HG02623 (cell line): ENCODE data around the gene HIF1A.
"Not testable (repeated sequence)": the region's sequence is repeated elsewhere in the genome, so short reads cannot be mapped to it uniquely, and the experiment has no call there.

ENCODE experiments used
- ATAC-seq: cut with Tn5 transposase; IDR thresholded peaks from one replicate; pipeline ENCODE4 v1.9.1; 2021; ENCODE audit warnings: moderate library complexity; ENCODE audit not compliant: unreplicated experiment

HIF1A gene

DNA sequence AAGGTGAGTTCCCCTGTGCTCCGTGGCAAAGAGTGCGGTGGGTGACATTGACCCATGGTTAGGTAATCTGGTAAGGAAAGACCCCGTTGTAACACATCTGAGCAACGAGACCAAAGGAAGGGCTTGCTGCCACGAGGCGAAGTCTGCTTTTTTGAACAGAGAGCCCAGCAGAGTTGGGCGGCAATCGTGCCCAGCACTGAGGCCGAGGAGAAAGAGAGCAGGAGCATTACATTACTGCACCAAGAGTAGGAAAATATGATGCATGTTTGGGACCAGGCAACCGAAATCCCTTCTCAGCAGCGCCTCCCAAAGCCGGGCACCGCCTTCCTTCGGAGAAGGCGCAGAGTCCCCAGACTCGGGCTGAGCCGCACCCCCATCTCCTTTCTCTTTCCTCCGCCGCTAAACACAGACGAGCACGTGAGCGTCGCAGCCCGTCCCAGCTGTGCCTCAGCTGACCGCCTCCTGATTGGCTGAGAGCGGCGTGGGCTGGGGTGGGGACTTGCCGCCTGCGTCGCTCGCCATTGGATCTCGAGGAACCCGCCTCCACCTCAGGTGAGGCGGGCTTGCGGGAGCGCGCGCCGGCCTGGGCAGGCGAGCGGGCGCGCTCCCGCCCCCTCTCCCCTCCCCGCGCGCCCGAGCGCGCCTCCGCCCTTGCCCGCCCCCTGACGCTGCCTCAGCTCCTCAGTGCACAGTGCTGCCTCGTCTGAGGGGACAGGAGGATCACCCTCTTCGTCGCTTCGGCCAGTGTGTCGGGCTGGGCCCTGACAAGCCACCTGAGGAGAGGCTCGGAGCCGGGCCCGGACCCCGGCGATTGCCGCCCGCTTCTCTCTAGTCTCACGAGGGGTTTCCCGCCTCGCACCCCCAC lies at the start of gene HIF1A:
TSS of gene HIF1A (plus strand) at position 684 of the 865 bp plus-strand sequence. CDS start 292 bp downstream, outside the sequence.
- ATAC-seq, result peak; percentile 91

DNA sequence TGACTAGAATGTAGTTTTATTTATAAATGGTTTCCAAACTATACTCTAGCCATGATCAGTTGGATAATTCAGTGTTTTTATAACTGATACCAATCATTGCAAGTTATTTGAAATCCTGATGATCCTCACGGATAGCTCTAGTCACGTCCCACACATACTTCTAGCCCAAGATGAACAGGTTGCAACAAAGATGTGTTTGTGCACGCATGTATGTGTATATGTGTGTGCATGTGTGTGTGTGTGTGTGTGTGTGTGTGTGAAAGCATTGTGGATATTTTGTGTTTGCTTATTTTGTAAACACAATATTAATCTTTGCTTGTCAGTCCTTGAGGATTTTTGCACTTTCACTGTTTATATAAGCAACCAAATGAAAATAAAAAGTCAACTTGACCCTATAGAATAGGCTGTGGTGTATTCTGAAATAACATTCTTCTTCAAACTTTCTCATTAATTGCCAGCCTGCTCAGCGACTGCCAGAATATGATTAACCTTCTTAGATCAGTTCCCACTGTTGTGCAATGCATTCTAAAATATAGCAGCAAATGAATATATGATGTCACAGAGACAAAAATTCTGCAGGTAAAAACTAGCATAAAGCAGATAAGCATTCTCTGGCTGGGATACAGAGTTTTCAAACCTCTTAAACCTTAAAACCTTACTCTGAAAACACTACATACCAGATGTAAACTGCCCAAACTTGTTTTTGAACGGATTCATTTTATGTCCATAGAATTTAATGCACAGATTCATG lies 48.8 kb upstream of the HIF1A start:
- ATAC-seq, result no peak

DNA sequence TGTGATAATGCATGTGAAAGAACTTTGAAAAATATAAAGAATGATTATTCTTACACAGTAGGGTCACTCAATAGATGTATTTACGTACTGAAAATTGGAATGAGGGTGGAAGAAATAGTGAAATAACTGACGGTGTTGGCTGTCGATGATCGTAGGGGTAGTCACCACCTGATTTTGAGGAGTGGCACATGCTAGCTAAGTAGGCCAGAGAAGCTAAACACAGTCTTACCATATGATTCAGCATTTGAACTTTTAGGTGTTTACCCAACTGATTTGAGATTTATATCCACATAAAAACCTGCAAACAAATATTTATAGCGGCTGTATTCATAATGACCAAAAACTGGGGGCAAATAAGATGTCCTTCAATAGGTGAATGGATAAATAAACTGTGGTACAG lies 47.6 kb upstream of the HIF1A start:
- no peak for ATAC-seq

DNA sequence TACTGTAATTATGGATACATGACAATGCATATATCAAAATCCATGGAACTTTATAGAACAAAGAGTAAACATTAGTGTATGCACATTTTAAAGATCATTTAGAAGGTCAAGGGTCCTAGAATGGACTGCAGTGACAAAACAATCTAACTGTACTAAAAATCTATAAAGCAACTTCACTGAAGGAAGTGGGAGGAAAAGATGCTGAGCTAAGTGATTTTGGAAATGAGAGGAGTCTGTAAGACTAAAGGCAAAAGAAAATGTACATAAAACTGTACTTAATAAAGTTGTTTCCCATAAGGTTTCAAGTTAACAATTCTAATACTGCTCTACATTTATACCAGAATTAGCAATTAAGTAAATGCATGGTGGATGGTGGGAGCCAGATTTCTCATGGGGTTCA lies 46.9 kb upstream of the HIF1A start:
- ATAC-seq, result no peak

DNA sequence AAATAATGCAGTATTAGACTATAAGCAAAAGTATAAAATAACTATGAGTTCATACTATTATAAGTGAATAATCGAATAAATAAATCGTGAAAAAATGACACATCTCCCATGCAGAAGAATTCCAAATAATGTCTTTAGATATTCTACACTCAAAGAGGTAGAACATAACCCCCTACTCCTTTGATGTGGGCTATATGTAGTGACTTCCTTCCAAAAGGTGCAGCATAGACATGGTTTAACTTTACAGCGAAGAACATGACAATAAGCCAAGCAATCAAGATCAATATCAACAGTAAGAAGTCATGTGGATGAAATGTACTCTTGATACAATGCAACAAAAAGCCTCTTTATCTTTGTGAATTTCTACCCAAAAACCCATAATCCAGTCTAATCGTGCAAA lies 46.0 kb upstream of the HIF1A start:
- no peak for ATAC-seq

DNA sequence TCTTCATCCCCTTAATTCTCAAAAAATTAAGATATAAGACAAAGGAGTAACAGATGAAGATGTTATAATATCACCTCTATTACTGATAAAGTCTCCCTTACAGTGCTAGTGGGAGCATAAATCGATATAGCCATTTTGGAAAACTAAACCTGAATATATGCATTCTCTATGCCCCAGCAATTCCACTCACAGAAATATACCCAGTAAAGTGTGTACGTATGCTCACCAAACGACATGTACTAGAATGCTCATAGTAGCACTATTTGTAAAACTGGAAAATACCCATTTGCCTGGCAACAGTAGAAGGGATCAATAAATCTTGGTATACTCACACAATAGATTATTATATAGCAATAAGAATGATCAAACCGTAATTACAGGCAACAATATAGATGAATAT lies 44.0 kb upstream of the HIF1A start:
- no peak for ATAC-seq

DNA sequence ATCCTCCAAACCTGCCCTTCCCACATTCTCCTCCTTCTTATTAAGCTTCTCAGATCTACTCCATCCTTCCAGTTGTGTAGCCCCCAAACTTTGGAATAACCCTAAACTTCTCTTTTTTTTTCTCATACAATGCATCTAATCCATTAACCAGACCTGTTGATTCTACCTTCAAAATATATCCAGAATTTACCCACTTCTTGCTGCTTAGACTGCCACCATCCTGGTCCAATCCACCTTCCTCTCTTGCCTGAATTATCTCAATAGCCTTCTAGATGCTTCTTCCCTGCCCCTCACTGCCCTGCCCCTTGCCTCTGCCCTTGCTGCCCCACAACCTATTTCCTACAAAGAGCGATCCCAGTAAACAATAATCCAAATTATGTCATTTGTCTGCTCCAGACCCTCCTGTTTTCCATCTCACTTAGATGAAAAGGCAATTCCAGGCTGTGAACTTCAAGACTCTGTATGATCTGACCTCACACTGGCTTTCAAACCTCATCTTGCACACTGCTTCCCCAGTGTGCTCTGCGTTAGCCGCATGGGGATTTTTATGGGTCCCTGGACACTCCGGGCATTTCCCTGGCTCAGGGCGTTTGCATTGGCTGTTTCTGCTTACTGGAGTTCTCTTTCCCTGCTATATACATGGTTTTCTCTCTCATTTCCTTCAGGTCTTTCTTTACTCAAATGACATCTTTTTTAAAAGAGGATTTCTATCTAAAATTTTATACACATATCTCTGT lies 42.6 kb upstream of the HIF1A start:
- ATAC-seq, result no peak

DNA sequence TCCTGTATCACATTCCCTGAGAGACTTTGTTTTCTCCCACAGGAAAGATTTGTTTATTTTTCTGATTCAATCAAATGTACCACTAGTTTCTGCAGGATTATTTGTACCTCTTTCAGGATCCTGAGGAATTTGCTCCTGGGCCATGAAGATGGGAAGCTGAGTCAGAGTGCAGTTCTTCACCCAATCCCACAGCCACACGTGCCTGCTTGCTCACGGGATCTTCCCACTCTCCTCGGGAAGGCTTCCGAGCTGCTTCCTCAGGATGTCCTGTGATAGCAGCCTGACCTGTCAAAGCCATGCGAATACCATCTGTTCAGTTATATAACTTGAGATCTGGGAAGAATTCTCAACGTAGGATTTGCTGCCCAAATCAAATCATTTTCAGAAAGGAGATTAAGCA lies 41.8 kb upstream of the HIF1A start:
- no peak for ATAC-seq

DNA sequence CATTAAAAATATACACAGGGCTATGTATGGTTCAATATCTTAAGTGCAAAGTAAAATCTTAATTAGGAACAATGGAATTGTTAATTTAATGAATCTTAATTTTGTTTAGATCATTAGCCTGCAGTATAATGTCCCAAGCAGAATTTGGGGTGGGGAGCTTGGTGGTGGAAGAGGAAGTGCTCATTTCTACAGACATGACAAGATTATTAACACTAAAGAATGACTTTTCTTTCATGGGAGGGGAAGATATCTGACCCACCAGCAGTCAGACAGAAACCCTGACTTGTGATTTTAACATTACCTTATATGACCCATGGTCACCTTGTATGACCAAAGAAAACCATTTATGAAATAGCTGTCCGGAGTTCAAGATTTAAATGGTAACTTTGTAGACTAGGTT lies 41.3 kb upstream of the HIF1A start:
- ATAC-seq, result no peak

DNA sequence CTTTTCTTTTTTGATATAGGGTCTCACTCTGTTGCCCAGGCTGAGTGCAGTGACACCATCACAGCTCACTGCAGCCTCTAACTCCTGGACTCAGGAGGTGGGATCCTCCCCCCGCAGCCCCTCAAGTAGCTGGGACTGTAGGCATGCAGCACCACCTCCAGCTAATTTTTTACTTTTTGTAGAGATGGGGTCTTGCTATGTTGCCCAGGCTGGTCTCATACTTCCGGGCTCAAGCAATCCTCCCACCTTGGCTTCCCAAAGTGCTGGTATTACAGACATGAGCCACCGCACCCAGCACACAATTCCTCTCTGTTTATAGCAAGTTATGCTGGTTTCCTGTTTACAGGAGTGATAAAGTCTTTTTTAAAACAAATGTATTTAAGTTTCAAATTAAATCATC lies 39.5 kb upstream of the HIF1A start:
- no peak for ATAC-seq

DNA sequence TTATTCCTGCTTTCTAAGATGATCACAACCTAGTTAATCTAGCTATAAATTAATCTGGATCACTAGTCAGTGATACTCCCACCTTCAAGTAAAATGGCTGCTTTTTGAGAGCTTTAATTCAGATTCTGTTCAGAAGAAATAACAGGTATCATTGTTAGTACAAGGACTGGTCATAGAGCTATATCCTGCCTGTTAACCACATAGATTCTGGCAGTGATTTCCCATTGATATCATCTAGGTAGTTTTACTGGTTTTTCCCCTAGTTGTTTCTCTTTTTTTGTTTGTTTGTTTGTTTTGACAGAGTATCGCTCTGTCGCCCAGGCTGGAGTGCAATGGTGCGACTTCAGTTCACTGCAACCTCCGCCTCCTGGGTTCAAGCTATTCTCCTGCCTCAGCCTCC lies 39.0 kb upstream of the HIF1A start:
- no peak for ATAC-seq

DNA sequence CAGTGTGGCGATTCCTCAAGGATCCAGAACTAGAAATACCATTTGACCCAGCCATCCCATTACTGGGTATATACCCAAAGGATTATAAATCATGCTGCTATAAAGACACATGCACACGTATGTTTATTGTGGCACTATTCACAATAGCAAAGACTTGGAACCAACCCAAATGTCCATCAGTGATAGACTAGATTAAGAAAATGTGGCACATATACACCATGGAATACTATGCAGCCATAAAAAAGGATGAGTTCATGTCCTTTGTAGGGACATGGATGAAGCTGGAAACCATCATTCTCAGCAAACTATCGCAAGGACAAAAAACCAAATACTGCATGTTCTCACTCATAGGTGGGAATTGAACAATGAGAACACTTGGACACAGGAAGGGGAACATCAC lies 37.2 kb upstream of the HIF1A start:
- not testable (repeated sequence) for ATAC-seq

DNA sequence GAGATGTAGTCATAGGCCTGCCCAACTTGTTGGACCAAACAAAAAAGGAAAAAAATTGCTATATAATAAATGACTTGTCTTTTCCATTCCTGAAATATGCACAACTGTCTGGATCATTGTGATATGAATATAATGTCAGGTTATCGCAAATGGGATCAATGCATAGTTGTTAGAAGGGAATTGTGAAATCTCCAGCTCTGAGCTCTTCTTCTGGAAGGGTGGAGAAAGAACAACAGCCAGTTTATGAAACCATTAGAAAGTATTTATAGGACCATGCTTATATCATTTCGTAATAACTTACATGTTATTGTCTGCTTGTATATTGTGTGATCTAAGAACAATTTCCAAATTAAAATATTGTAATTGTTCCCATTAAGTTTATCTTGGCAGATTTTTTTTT lies 35.7 kb upstream of the HIF1A start:
- no peak for ATAC-seq

DNA sequence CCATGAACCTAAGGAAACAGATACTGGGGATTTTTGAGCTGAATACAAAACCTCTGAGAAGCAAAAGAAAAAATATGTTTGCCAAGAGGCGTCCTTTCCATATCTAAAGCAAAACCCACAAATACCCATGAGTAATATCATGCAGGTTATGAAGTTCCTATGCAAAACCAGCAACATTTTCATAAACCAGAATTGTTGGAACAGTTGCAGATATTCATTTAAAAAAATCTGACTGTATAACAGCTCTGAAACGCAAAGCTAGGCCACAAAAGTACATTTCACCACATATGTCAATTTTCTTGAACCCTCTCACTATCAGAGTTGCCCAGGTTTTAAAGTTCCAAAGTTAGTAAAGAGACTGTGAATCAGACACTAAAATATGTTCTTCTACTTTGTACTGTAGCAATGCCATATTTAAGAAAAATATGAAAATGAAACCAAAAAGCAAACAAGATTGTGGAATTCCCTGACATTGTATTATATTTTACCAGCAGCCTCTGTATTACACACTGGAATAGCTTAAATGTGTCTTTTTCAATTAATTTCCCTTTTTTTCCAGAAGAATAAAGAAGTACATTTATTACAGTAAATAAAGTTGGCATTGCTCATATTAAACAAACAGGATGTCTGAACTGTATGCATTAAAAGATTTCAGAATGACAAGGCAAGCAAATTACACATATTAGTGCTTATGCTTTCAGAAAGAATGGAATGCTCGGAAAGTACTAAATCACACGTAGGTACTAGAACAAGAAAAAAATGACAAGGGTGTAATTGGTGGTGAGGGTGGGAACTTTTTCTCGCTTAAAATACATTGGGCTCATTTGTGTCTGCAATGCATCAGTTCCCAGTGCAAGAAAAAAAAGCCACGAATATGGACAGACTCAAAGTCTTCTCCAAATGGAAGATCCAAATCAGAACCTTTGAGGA lies 33.6 kb upstream of the HIF1A start:
- peak; percentile 33 for ATAC-seq

DNA sequence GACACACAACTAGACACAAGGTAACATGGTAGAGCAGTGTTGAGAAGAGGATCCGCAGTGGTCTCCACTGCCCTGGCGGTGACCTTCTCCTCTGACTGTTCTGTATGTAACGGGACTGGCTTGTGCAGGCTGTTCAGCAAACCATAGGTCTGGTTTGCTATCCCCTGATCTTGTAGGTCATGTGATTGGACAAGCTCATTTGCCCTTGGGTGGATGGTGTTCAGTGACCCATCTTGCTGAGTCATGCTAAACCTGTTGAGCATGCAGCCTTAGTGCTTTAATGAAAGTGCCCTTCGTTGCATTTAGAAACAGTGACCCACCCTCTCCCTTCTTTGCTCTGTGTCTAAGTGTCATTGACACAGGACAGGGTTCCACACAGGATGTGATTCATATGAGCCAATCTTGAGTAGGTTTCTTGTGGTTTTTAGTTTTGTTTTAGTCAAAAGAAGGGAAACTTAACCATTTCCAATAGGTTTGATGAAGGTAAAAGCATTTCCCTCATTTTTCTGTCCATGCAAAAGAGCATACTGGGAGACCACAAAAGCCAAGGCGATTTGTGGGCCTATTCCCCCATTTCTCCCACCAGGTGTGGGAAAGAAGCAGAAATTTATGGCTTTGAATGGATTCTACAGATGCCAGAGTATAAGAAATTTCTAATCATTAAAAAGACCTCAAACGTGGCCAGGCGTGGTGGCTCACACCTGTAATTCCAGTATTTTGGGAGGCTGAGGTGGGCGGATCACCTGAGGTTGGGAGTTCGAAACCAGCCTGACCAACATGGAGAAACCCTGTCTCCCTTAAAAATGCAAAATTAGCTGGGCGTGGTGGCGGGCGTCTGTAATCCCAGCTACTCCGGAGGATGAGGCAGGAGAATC lies 32.6 kb upstream of the HIF1A start:
- peak; percentile 77 for ATAC-seq

DNA sequence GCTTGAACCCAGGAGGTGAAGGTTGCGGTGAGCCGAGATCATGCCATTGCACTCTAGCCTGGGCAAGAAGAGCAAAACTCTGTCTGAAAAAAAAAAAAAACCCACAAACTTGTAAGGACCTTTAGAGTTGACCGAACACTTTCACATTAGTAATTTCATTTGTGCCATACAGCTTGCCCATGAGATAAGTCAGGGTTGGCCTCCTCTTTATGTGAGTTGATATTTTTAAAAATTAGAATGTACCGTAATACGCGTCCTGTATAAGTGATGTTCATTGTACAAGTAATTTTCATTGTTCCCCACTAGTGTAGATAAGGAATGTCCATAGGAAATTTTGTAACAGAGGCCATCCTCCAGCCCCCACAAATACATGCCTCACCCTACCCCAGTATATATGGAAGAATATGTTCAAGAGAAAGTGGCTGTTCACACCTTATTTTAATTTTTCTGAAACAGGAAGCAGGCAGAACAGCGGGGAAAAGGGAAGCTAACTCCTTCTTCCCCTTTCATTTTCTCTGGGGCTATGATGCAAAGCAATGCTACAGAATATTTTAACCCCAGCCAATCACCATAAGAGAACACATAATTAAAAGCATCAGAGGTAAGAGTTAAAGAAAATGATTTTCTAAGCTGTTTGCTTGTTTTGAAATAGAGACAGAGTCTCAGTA lies 31.9 kb upstream of the HIF1A start:
- no peak for ATAC-seq

DNA sequence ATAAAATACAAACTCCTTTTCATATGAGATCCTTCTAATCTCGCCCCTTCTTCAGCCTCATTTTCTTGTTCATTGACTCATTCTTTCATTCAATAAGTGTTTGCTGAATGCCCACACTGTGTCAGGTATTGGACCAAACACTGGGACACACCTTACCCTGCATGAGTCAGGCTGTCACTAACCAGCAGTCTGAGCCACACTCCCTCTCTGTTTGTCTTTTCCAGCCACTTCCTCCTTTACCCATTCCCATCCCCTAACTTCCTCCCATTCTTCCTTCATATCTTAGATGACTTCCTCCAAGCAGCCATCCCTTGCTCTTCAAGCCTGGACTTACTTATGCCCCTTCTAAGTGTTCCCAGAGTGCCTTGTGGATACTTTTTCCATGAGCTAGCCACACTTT lies 27.0 kb upstream of the HIF1A start:
- no peak for ATAC-seq

DNA sequence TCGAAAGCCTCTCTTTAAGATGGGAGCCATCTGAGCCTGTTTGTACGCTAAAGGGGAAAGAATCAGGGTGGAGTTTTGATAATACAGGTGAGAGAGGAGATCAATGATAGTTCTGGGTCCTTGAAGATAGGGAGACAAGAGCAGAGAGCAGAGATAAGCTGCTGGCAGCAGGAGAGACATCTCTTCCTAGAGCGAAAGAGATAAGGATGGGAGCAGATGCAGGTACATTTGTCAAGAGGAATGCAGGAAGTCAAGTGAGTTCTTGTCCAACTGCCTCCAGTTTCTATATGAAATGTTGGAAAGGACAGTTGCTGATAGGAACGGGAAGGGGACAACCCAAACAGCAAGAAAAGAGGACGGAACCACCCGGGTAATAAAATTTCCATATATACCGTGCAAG lies 24.7 kb upstream of the HIF1A start:
- ATAC-seq, result no peak

DNA sequence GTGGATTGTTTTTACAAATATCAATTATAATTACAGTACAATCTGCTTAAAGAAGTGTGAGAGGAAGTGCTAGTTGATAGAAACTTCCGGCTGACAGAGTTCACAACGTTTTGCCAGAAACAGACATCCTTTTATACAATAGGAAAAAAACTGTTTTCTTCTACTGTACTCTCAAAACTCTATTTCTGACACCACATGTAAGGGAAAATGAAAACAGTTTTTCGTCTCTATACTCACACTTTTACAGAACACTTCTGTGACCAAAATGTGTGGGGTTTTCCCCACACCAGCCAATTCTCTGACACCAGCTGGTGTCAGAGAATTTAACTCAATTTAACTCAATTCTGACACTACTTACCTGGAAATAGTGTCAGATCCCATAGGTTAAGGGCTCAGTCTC lies 24.2 kb upstream of the HIF1A start:
- ATAC-seq, result peak; percentile 85
